Subcutaneous abdominal adipose tissue (tissue), 5 donors: ENCODE results near the gene TCTN1.

Source experiments
- H3K27ac ChIP-seq: one replicate; pipeline ENCODE4 v1.7.0; 2013; ENCODE audit warnings: low read depth, mild to moderate bottlenecking, inconsistent platforms, low read length, moderate library complexity
- H3K27me3 ChIP-seq, 5 donors: one replicate each; pipeline ENCODE4 v1.7.0; 2013; ENCODE audit warnings: low read length in 5 of 5, inconsistent platforms in 1 of 5; ENCODE audit not compliant: control insufficient read depth in 5 of 5, insufficient read depth in 4 of 5
- H3K36me3 ChIP-seq, 5 donors: one replicate each; pipeline ENCODE4 v1.7.0; 2013; ENCODE audit warnings: low read length in 5 of 5; ENCODE audit not compliant: control insufficient read depth in 5 of 5, insufficient read depth in 5 of 5
- H3K4me1 ChIP-seq, 5 donors: one replicate each; pipeline ENCODE4 v1.7.0; 2013; ENCODE audit warnings: low read length in 5 of 5, mild to moderate bottlenecking in 3 of 5, moderate library complexity in 1 of 5; ENCODE audit not compliant: control insufficient read depth in 5 of 5, insufficient read depth in 5 of 5
- H3K4me3 ChIP-seq, 5 donors: one replicate each; pipeline ENCODE4 v1.7.0; 2013; ENCODE audit warnings: low read length in 5 of 5, low read depth in 1 of 5
- H3K9ac ChIP-seq, 5 donors: one replicate each; pipeline ENCODE4 v1.7.0; 2013; ENCODE audit warnings: low read length in 5 of 5, mild to moderate bottlenecking in 4 of 5, moderate library complexity in 3 of 5
- H3K9me3 ChIP-seq, 5 donors: one replicate each; pipeline ENCODE4 v1.7.0; 2013; ENCODE audit warnings: low read length in 5 of 5; ENCODE audit not compliant: control insufficient read depth in 5 of 5
- donor health status: healthy.
- donor health status: healthy.
- donor health status: healthy.
- donor health status: healthy.
- donor health status: healthy.

Gene TCTN1

DNA sequence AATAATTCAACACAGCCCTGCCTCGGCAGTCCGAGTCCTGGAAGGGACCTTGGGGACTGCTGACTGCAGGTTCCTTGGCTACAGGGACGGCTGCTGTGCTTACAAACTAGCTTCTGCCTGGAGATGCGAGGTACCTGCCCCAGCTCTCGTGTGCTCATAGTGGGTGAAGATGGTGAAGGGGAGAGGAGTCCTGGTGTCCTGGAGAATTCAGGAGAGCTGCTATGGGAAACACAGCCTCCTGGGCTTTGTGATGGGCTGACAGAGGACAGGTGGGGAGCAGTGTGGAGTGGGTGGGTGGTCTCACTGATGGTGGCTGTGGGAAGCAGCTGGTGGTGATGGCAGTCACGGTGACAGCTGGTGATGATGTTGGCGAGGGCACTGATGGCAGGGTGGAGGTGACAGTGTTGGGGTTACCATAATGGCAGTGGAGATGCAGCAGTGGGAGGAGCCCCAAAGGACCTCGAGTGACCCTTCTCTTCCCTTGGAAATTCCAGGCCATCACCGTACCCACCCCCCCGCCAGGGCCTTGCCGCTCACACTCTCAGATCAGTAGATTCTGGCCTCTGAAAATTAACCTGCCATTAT is 42.2 kb downstream of the TCTN1 start:
- H3K9me3 ChIP-seq, result no peaks in the 10 kb centered on the region
- H3K9ac ChIP-seq, result no peak overlapping the region
- H3K27me3 ChIP-seq, result no peaks in the 10 kb centered on the region
- peaks cover 1 to 17% (median 15%) of the 10 kb centered on the region in 5 donors for H3K4me1 ChIP-seq
- H3K36me3 ChIP-seq, result peaks cover 0 to 38% (median 10%) of the 10 kb centered on the region in 5 donors
- H3K4me3 ChIP-seq, result no peak overlapping the region
- no peak overlapping the region for H3K27ac ChIP-seq

DNA sequence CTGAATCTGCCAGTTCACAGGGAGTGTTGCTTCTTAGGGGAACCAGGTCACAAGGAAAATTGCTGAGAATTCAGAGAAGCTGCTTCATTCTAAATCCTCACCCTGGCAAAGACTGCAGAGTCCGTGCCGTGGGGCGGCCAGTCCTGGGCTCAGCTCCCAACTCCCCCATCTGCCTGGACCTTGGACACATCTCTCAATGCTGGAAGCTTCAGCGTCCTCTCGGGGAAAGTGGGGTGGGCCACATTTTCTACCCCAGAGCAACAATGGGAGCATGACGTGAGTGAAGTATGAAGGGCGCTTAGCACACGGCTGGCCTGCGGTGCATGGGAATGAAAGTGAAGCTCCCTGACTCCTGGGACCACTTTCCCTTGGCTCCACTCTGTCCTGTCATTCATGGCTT is 43.8 kb downstream of the TCTN1 start:
- peaks cover 6 to 23% (median 12%) of the 10 kb centered on the region in 5 donors for H3K4me1 ChIP-seq
- H3K9ac ChIP-seq, result peak overlapping the region in 1 of 5 donors; percentile 30
- peaks cover 0 to 30% (median 4%) of the 10 kb centered on the region in 5 donors for H3K36me3 ChIP-seq
- H3K27ac ChIP-seq, result no peak overlapping the region
- peak overlapping the region in 2 of 5 donors; percentile 18 to 28 for H3K4me3 ChIP-seq
- no peaks in the 10 kb centered on the region for H3K9me3 ChIP-seq
- no peaks in the 10 kb centered on the region for H3K27me3 ChIP-seq

DNA sequence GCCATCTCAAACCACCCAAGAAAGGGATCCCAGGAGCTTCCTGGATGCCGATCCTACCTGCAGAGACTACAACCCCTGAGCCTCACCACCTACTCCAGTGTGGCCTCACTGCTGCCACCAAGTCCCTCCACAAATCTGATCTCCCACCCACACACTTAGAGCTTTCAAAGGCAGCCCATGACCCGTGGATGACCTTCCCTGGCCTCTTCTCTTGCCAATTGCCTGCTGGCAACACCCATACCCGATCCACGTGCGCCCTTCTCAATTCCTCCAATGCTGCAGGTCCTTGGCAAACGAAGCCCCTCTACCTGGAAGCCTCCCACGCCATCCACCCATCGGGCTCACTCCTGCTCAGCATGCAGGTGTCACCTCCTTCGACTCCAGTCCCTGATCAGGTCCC is 44.3 kb downstream of the TCTN1 start:
- no peaks in the 10 kb centered on the region for H3K9me3 ChIP-seq
- H3K9ac ChIP-seq, result no peak overlapping the region
- H3K36me3 ChIP-seq, result peaks cover 0 to 28% (median 4%) of the 10 kb centered on the region in 5 donors
- no peak overlapping the region for H3K4me3 ChIP-seq
- H3K4me1 ChIP-seq, result peaks cover 6 to 22% (median 10%) of the 10 kb centered on the region in 5 donors
- H3K27me3 ChIP-seq, result no peaks in the 10 kb centered on the region
- H3K27ac ChIP-seq, result no peak overlapping the region

DNA sequence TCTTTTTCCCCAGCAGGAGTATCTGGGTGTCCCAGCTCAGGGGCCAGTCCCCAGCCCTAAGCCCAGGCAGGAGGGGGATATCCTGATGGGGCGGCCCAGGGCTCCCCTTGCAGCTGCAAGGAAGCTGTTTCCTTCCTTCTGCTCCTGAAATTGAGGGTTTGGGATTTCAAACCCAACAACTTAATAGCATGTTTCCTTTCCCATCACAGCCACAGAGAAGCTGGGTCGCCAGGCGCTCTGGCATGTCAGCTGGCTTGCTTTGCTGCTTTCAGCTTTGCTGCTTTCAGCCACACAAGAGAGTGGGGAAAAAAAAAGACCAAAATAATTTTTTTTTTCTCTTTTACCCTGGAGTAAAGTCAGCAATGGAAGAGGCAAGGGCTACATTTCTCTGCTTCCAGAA is 44.9 kb downstream of the TCTN1 start:
- Histone ChIP-seq H3K36me3 (peaks cover 0 to 28% (median 4%) of the 10 kb centered on the region in 5 donors), H3K9me3 (no peaks in the 10 kb centered on the region), H3K4me3 (no peak overlapping the region), H3K9ac (no peak overlapping the region), H3K27me3 (no peaks in the 10 kb centered on the region), H3K4me1 (peaks cover 6 to 22% (median 10%) of the 10 kb centered on the region in 5 donors), H3K27ac (no peak overlapping the region)

DNA sequence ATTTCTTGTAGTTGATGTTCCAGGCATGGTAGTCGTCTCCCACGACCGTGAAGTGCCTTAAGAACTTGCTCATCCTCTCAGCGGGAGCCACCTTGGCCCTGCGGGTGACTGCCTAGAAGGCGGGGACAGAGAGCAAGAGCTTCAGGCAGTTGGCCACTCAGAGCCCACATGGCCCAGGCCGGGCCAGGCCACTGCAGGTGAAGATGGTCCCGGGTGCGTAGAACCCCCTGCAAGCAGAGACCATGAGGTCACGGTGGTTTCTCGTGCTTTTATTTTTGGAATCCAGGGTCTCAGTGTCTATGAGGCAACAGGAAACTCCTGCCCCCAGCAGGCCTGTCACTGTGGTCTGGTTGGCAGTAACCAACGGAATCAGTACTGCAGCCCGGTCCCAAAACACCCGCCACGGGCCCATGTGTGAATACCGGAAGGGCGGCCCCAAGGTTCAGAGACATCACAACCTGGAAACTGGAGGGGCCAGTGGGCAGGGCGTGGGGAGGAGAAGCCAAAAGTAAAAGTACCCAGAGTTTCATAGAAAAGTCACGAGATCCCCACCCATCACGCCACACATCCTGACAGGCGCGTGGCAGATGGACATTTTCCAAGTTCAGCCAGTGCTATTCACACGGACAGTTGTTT is 47.5 kb downstream of the TCTN1 start:
- Histone ChIP-seq H3K27me3 (no peaks in the 10 kb centered on the region), H3K9ac (no peak overlapping the region), H3K4me3 (peak overlapping the region in 3 of 5 donors; percentile 0 to 42 (median 4)), H3K9me3 (peaks cover 0 to 14% (median 9%) of the 10 kb centered on the region in 5 donors), H3K27ac (no peak overlapping the region), H3K36me3 (peaks cover 0 to 14% (median under 1%) of the 10 kb centered on the region in 5 donors), H3K4me1 (peaks cover 6 to 22% (median 10%) of the 10 kb centered on the region in 5 donors)

DNA sequence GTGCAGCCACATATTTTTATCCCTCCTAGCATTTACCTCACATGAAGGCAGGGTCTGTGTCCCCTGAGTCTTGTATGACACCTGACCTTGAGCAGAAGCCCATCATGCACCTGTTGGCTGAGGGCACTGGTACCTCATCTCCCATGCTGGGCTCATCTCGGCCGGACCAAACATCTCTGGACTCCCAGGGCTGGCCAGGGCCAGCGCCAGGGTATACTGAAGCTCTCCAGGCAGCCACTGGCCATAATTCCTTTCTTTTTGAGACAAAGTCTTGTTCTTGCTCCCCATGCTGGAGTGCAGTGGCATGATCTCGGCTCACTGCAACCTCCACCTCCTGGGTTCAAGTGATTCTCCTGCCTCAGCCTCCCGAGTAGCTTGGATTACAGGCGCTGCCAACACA is 53.0 kb downstream of the TCTN1 start:
- peaks cover 0 to 6% (median 2%) of the 10 kb centered on the region in 5 donors for H3K36me3 ChIP-seq
- H3K4me1 ChIP-seq, result peaks cover 0 to 4% (median 3%) of the 10 kb centered on the region in 5 donors
- no peak overlapping the region for H3K27ac ChIP-seq
- H3K9ac ChIP-seq, result no peak overlapping the region
- no peaks in the 10 kb centered on the region for H3K27me3 ChIP-seq
- H3K9me3 ChIP-seq, result peaks cover 0 to 18% (median 14%) of the 10 kb centered on the region in 5 donors
- H3K4me3 ChIP-seq, result no peak overlapping the region

DNA sequence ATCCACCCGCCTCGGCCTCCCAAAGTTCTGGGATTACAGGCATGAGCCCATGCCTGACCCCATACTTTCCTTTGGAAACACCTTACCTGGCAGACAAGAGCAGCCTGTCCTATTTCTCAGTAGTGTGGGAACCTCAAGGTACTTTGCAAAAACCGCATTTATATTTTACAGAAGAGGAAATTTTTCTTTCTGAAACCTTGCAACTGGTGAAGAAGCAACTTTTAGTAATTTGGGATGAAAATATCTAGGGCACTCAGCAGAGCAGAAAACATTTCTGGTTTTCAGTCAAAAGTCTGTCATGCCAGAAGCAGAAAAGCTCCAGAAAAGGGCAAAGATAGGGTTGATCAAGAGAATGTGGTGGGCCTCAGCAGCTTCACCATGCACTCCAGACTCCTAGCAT is 53.7 kb downstream of the TCTN1 start:
- Histone ChIP-seq H3K36me3 (peaks cover 0 to 6% (median 2%) of the 10 kb centered on the region in 5 donors), H3K4me3 (no peak overlapping the region), H3K9me3 (peaks cover 0 to 18% (median 14%) of the 10 kb centered on the region in 5 donors), H3K9ac (no peak overlapping the region), H3K27ac (no peak overlapping the region), H3K27me3 (no peaks in the 10 kb centered on the region), H3K4me1 (peaks cover 0 to 2% (median 0%) of the 10 kb centered on the region in 5 donors)

DNA sequence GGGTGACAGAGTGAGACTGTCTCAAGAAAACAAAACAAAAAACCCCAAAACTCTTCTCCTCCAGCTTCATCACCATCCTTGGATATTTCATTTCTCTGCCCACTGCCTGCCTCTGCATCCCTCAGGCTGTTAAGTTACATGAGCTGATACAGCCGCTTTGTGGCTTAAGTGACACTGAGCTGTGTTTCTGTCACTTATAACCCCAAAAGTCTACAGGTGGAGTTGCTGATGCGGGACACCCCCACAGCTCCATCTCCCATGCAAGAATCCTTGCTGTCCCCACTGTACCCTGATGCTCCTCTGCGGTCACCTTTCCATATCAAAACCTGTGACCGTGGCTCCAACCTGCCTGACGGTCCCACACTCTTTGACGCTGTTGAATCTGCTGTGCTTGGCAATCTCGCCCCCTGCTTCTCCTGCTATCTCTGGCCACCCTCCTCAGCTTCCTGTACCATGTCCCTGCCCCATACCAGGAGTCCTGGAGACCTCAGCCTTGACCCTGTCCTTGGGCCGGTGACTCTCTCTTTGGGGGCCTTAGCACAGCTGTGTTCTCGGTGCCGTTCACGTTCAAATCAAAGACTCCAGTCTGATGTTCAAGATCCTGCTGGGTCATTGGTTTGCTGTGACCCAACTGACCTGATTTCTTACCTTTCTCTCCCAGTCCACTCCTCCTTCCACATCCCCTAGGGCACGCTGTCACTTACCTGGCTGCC is 54.7 kb downstream of the TCTN1 start:
- H3K9me3 ChIP-seq, result peaks cover 0 to 18% (median 14%) of the 10 kb centered on the region in 5 donors
- peaks cover 0 to 2% (median 0%) of the 10 kb centered on the region in 5 donors for H3K4me1 ChIP-seq
- H3K27ac ChIP-seq, result no peak overlapping the region
- H3K27me3 ChIP-seq, result no peaks in the 10 kb centered on the region
- no peak overlapping the region for H3K4me3 ChIP-seq
- H3K9ac ChIP-seq, result no peak overlapping the region
- peaks cover 0 to 6% (median 2%) of the 10 kb centered on the region in 5 donors for H3K36me3 ChIP-seq

DNA sequence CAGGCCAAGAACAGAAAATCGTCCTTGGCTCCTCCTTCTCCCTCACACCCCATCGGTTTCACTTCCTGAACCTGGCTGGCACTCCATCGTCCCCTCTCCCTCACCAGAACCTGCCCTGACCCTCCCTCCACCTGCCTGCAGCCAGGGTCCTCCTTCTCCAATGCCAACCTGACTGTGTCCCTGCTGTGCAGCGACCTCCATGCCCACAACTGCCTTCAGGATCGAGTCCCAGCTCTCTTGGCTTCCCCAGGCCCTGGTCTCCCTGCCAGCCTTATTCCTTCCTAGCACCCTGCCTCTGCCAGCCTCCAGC is 55.2 kb downstream of the TCTN1 start:
- peaks cover 0 to 2% (median 0%) of the 10 kb centered on the region in 5 donors for H3K4me1 ChIP-seq
- no peak overlapping the region for H3K27ac ChIP-seq
- peaks cover 0 to 6% (median 2%) of the 10 kb centered on the region in 5 donors for H3K36me3 ChIP-seq
- peaks cover 0 to 18% (median 14%) of the 10 kb centered on the region in 5 donors for H3K9me3 ChIP-seq
- no peaks in the 10 kb centered on the region for H3K27me3 ChIP-seq
- H3K9ac ChIP-seq, result no peak overlapping the region
- H3K4me3 ChIP-seq, result no peak overlapping the region

DNA sequence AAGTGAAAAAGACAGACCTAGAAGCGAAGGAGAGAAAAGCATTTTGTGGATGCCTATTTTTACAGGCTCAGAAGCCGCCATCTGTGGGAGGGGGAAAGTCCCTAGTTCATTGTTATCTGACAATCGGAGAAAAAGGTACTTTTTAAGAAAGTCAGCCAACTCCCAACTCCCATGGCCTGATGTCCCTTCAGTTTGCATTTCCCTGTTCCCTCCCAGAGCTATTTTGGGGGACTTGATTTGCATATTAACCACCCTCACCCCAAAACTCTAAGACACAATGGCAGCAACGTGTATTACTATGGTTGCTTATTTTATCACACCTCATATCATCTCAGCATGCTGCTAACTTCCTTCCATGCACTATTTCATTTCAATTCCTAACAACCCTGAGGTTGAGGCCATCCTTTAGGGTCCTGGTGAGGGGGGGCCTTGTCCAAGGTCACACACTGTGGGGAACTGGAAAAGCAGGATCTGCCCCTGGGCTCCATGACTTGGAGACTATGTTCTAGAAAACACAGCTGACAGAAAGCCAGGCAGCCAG is 56.3 kb downstream of the TCTN1 start:
- H3K4me3 ChIP-seq, result no peak overlapping the region
- H3K9me3 ChIP-seq, result peaks cover 0 to 14% (median 7%) of the 10 kb centered on the region in 5 donors
- no peak overlapping the region for H3K27ac ChIP-seq
- no peak overlapping the region for H3K9ac ChIP-seq
- no peaks in the 10 kb centered on the region for H3K27me3 ChIP-seq
- H3K36me3 ChIP-seq, result peaks cover 0 to 6% (median 2%) of the 10 kb centered on the region in 5 donors
- peaks cover 0 to 2% (median 0%) of the 10 kb centered on the region in 5 donors for H3K4me1 ChIP-seq
